WTC11 (cell line): ENCODE measurements around the gene CMTM1.

Experiments used
- ATF3 ChIP-seq: sonication (generic); formaldehyde crosslinking; conservative IDR thresholded peaks from 2 replicates; pipeline ENCODE4 v1.8.1; 2022; ENCODE audit warnings: mild to moderate bottlenecking, missing genetic modification reagents
- CREB1 ChIP-seq: sonication (generic); formaldehyde crosslinking; IDR thresholded peaks from 2 replicates; pipeline ENCODE4 v1.8.0; 2023; ENCODE audit warnings: mild to moderate bottlenecking, missing genetic modification reagents
- CTCF ChIP-seq: fragments of 200-600 bp; IDR thresholded peaks from 2 replicates; pipeline ENCODE4 v1.8.0; 2022; ENCODE audit warnings: antibody characterized with exemption
- ESRRA ChIP-seq: sonication (generic); formaldehyde crosslinking; IDR thresholded peaks from 2 replicates; pipeline ENCODE4 v1.8.1; 2022; ENCODE audit warnings: mild to moderate bottlenecking, missing genetic modification reagents, borderline replicate concordance
- ETV6 ChIP-seq: sonication (generic); formaldehyde crosslinking; IDR thresholded peaks from 2 replicates; pipeline ENCODE4 v1.8.1; 2022; ENCODE audit warnings: mild to moderate bottlenecking, missing genetic modification reagents
- HMGXB4 ChIP-seq: sonication (generic); formaldehyde crosslinking; IDR thresholded peaks from 2 replicates; pipeline ENCODE4 v1.8.1; 2023; ENCODE audit warnings: mild to moderate bottlenecking, moderate library complexity, missing genetic modification reagents
- KAT7 ChIP-seq: sonication (generic); formaldehyde crosslinking; IDR thresholded peaks from 2 replicates; pipeline ENCODE4 v1.8.1; 2023; ENCODE audit warnings: missing genetic modification reagents, mild to moderate bottlenecking, borderline replicate concordance
- PREB ChIP-seq: sonication (generic); formaldehyde crosslinking; IDR thresholded peaks from 2 replicates; pipeline ENCODE4 v1.8.1; 2022; ENCODE audit warnings: mild to moderate bottlenecking, missing genetic modification reagents, moderate library complexity, borderline replicate concordance
- SMAD4 ChIP-seq: sonication (generic); formaldehyde crosslinking; IDR thresholded peaks from 2 replicates; pipeline ENCODE4 v1.8.0; 2022; ENCODE audit warnings: mild to moderate bottlenecking, missing genetic modification reagents
- TF ChIP-seq, protein P1 (sequence below): sonication (generic); formaldehyde crosslinking; IDR thresholded peaks from 2 replicates; pipeline ENCODE4 v1.8.1; 2022; ENCODE audit warnings: low read depth, missing genetic modification reagents, borderline replicate concordance
- TF ChIP-seq, protein P2 (sequence below): sonication (generic); formaldehyde crosslinking; IDR thresholded peaks from 2 replicates; pipeline ENCODE4 v1.8.0; 2022; ENCODE audit warnings: mild to moderate bottlenecking, missing genetic modification reagents

GRCh38 chr16:66621973-66622372 is 55.7 kb downstream of the CMTM1 start:
- no peak for TF ChIP-seq CTCF
- TF ChIP-seq, protein P1, sequence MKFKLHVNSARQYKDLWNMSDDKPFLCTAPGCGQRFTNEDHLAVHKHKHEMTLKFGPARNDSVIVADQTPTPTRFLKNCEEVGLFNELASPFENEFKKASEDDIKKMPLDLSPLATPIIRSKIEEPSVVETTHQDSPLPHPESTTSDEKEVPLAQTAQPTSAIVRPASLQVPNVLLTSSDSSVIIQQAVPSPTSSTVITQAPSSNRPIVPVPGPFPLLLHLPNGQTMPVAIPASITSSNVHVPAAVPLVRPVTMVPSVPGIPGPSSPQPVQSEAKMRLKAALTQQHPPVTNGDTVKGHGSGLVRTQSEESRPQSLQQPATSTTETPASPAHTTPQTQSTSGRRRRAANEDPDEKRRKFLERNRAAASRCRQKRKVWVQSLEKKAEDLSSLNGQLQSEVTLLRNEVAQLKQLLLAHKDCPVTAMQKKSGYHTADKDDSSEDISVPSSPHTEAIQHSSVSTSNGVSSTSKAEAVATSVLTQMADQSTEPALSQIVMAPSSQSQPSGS (CRISPR knock-in tag), result no peak
- TF ChIP-seq CREB1 (CRISPR knock-in tag), result no peak
- TF ChIP-seq ETV6, result no peak
- no peak for TF ChIP-seq ESRRA (CRISPR knock-in tag)
- TF ChIP-seq PREB, result no peak
- no peak for TF ChIP-seq ATF3 (CRISPR knock-in tag)
- TF ChIP-seq, protein P2, sequence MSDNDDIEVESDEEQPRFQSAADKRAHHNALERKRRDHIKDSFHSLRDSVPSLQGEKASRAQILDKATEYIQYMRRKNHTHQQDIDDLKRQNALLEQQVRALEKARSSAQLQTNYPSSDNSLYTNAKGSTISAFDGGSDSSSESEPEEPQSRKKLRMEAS (CRISPR knock-in tag), result no peak
- no peak for TF ChIP-seq KAT7 (CRISPR knock-in tag)
- TF ChIP-seq SMAD4 (CRISPR knock-in tag), result no peak
- no peak for TF ChIP-seq HMGXB4 (CRISPR knock-in tag)
